ENCODE measurements around the gene ZNF773.

GRCh38 chr19:57527136-57527881, 27.6 kb downstream of the ZNF773 start, which contains the start of gene ZNF549:
- TF ChIP-seq CTCF (IDR thresholded peaks at IDR 0.05): peak in 1 of 5 experiments; percentile 33
- peak in 1 of 2 donors; percentile 74 for TF ChIP-seq EP300 (IDR thresholded peaks at IDR 0.05)
